ENCODE measurements around the gene CHSY3. TPM values are rescaled to one million over a fixed set of nuclear protein-coding genes. Genes with fewer than 3 reads are reported as not detected.

CHSY3 gene
- total RNA-seq (2014; rRNA removed; shearing (Covaris generic)), result not detected in 2 replicates

- DNase-seq (ENCODE audit: low spot score), result no peak
These were observed at the start of gene CHSY3 for GRCh38 chr5:129904102-129904666. Gene CHSY3, plus strand, starts transcription at chr5:129904465.

DNA sequence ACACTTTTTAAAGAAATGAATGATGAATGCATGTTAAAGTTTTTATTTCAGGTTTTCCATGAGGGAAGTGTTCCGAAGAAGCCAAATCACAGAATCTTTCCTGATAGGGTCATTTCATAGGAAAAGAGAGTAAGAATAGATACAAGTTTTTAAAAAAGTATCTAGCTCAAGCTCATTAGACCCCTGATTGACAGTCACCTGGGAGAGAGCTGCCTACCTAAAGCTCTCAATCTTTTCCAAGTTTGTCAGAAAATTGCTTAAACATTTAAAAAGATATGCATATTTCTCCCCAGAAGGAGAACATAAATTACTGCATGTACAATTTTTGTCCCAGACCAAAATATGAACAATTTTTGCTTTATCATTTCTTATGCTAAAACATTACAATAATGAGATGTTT lies 47.9 kb upstream of the CHSY3 start:
- DNase-seq (ENCODE audit: low spot score), result no peak

GRCh38 chr5:129857116-129857515 lies 47.1 kb upstream of the CHSY3 start:
- no peak for DNase-seq (ENCODE audit: low spot score)

DNA sequence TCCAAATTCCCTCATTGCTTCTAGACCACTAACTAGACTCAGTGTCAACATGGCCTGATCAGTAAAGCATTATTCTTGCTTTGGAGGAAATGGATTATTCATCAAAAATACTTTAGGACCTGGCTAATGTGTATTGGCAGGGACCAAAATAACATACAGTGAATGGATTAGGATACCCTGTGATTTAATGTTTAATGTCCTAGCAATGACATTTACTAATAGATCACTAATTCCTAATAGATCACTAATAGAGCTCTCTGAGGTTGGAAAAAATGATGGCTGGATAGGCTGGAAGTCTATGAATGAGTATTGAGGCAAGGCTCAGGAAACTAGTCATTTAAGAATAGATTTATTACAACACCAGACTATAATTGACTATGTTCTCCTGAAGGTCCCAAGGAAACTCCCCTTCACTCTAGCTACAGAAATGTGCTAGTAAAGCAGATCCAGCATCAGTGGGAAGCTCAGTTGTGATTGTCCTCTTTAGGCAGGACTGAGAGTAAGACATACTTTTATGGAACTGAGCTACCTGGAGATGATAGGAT lies 46.1 kb upstream of the CHSY3 start:
- DNase-seq (ENCODE audit: low spot score), result no peak

DNA sequence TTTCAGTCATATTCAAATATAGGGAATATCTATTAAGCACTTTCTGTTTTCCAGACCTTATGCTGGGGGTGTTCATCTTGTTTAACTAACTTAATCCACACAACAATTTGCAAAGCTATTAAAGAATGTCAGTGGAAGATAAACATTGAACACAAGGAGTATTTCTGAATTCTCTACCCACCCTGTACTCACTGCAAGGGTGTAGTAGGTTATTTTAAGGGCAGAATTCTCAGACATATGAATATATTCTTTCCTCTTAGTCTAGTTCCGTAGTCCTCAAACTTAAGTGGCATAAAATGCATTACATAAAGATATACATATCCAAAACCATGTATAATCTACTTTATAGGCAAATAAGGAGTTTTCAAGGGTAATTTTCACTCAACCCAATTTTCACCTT lies 19.9 kb upstream of the CHSY3 start:
- DNase-seq (ENCODE audit: low spot score), result no peak

- peak; percentile 13 for DNase-seq (ENCODE audit: low spot score)
These were observed 4.8 kb upstream of the CHSY3 start for GRCh38 chr5:129899454-129899853.

- DNase-seq (ENCODE audit: low spot score), result no peak
These were observed 1.4 kb upstream of the CHSY3 start for GRCh38 chr5:129902816-129903215.

DNA sequence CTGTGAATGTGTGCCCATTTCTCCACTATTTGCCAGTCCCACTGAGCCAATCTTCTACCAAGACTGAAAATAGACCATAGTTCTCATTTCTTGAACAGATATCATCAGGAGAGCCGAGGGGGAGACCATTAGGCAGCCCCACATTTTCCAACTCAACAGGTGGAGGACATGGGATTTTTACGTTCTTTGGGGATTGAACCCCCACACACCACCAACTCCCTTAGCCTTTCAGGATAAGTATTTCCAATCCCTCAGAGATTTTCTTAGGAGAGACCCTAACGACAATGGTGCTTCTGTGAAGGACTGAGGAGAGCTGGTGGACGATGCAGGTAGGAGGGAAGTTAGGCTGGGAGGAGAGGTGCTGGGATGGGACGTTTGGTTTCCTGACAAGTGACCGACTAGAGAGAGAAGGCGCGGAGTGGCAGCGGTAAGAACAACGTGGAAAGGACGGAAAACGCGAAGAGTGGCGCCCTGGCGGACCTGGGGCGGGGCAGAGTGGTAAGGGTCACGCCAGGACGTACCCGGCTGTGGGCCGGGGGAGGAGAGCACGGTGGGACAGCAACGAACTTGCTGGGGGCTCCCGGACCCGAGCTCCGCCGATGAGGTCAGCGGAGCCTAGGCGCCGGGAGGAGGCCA lies 681 bp upstream of the CHSY3 start:
- DNase-seq (ENCODE audit: low spot score), result no peak

- no peak for DNase-seq (ENCODE audit: low spot score)
These were observed 605 bp downstream of the CHSY3 start for GRCh38 chr5:129904667-129905472.

DNA sequence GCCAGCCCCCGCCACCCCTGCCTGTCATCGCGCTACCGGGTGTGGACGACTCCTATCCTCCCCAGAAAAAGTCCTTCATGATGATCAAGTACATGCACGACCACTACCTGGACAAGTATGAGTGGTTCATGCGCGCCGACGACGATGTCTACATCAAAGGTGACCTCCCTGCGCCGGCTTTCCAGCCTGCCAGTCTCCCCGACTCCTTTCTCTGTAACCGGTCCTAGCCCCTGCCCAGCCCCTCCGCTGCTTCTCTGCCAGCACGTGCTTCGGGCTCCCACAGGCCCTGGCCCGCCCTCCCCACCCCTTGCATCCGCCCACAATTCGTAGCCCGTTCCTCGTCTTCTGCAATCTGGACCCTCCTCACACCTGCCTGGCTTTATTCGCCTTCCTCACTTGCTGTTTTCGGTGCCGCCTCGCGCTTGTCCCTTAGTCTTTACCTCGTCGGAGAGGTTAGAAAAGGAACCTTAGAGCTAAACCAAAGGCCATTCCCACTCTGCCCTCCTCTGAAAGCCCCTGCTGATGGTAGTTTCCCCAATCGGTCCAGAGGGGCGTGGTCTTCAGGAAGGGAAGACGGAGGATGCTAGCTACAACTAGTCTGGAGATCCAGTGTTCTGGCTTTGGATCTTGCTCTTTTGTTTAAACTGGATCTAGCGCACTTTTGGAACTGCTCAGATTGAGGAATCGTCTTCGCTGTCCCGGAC lies 1.4 kb downstream of the CHSY3 start:
- no peak for DNase-seq (ENCODE audit: low spot score)

DNA sequence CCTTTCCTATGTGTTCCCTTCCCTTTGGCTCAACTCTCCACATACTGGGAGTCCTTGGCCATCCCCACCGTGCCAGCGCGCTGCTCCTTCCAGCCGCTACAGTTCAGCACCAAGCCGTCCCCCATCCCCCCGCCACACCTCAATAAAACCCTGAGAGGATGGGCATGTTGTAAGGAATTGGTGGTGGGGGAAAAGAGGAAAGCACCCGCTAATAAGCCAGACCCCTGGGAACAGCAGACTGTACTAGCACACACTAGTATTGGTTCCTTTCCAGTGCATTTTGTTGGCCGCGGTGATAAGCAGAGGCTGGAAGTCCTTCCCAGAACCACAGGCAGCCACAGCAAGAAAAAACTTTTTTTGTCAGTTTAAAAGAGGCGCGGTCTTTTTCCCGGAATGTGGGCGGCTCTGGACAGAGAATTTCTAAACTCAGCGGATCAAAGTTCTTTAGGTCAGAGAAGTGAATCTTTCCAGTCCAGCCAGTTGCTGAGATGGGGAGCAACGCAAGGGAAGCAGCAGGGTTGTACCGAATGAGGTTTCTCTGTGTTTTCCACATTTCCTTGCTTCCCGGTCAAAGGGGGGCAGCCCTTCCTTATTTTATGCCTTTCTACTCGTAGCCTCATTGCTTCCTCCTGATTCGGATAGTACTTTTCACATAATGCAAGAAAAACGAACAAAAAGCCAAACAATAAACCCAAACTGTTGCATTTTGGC lies 2.1 kb downstream of the CHSY3 start:
- DNase-seq (ENCODE audit: low spot score), result no peak

DNA sequence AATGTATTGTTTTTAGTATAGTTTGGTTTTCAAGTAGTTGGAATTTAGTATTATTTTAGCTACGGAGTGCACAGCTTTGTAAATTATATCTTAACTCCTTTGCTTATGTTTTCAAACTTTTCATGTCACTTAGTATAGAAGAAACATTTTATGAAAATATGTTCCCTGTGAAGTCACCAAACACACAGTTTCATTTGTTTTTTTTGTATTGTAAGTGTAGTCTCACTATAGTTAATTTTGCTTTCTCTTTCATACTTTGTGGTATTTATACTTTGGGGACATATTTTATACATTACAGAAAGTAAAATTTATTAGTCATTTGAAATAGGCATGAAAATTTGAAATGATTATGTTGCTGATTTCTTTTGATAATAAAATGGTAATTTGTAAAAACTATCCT lies 5.0 kb downstream of the CHSY3 start:
- DNase-seq (ENCODE audit: low spot score), result no peak

- no peak for DNase-seq (ENCODE audit: low spot score)
These were observed 8.5 kb downstream of the CHSY3 start for GRCh38 chr5:129912601-129913255.

- no peak for DNase-seq (ENCODE audit: low spot score)
These were observed 11.2 kb downstream of the CHSY3 start for GRCh38 chr5:129915415-129915814.

GRCh38 chr5:129917224-129917623 lies 13.0 kb downstream of the CHSY3 start:
- no peak for DNase-seq (ENCODE audit: low spot score)

DNA sequence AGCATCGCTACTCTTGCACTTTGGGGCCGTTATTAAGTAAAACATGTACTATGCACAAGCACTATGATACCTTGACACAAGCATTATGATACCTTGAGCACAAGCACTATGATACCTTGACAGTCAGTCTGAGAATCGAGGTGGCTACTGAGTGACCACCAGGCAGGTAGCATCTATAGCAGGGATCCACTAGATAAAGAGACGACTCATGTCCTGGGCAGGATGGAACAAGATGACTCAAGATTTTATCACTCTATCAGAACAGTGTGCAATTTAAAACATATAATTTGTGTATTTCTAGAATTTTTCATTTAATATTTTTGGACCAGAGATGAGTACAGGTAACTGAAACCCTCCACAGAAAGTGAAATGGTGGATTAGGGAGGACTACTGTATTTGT lies 16.9 kb downstream of the CHSY3 start:
- DNase-seq (ENCODE audit: low spot score), result no peak

- DNase-seq (ENCODE audit: low spot score), result no peak
These were observed 26.0 kb downstream of the CHSY3 start for GRCh38 chr5:129930221-129930620.

- no peak for DNase-seq (ENCODE audit: low spot score)
These were observed 31.4 kb downstream of the CHSY3 start for GRCh38 chr5:129935626-129936025.

DNA sequence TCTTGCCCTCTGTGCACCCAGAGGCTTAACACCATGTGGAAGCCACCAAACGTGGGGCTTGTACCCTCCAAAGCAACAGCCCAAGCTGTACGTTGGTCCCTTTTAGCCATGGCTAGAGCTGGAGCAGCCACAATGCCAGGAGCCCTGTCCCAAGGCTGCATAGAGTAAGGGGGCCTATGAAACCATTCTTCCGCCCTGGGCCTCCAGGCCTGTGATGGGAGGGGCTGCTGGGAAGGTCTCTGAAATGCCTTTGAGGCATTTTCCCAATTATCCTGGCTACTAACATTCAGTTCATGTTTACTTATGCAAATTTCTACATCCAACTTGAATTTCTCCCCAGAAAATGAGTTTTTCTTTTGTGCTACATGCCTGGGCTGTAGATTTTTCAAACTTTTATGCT lies 33.8 kb downstream of the CHSY3 start:
- DNase-seq (ENCODE audit: low spot score), result no peak

GRCh38 chr5:129943936-129944335 lies 39.7 kb downstream of the CHSY3 start:
- no peak for DNase-seq (ENCODE audit: low spot score)

DNA sequence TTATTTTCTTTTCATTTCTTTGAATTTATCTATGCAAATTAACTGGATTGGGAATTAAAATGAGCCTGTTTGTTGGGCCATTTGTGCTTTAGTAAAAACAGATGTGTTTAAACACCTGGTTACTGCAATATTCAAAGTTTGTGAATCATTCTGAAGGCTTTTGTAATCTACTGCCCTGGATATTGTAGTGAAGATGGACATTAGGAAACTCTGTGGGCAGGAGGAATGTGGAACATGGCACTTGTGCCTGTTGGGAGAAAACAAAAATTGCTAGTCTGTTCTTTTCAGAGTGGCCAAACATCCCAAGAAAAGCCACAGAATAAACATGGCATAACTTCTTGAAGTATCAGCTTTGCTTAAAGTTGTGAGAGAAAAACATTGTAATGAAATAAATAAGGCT lies 40.8 kb downstream of the CHSY3 start:
- no peak for DNase-seq (ENCODE audit: low spot score)
